Measurements from ENCODE around the gene MRFAP1.
A peak's percentile ranks its signal among the peaks of the same experiment; 100 is the strongest.
"Not testable (repeated sequence)": the region's sequence is repeated elsewhere in the genome, so short reads cannot be mapped to it uniquely, and the experiment has no call there.

MRFAP1 gene

DNA sequence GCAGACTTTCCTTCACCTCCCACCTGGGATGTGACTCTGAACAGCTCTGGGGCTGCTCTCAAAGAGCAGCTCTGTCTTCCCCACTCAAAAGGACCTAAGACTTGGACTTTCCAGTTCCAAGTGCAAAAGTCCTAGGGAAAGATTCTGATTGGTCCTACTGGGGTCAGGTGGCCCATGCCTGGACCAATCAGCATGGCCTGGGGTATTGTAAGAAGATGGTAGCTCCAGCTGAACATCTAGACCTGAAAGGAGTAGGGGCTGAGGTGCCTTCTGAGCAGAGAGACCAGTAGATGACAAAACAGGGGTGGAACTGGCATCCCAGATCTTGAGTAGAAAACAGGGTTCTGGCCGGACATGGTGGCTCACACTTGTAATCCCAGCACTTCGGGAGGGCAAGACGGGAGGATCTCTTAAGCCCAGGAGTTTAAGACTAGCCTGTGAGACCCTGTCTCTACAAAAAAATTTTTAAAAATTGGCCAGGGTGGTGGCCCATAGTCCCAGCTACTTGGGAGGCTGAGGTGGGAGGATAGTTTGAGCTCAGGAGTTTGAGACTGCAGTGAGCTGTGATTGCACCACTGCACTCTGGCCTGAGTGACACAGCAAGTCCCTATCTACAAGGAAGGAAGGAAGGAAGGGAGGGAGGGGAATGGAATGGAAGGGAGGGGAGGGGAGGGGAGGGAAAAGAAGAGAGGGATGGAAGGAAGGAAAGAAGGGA lies 27.4 kb upstream of the MRFAP1 start:
- DNase-seq: no peak

DNA sequence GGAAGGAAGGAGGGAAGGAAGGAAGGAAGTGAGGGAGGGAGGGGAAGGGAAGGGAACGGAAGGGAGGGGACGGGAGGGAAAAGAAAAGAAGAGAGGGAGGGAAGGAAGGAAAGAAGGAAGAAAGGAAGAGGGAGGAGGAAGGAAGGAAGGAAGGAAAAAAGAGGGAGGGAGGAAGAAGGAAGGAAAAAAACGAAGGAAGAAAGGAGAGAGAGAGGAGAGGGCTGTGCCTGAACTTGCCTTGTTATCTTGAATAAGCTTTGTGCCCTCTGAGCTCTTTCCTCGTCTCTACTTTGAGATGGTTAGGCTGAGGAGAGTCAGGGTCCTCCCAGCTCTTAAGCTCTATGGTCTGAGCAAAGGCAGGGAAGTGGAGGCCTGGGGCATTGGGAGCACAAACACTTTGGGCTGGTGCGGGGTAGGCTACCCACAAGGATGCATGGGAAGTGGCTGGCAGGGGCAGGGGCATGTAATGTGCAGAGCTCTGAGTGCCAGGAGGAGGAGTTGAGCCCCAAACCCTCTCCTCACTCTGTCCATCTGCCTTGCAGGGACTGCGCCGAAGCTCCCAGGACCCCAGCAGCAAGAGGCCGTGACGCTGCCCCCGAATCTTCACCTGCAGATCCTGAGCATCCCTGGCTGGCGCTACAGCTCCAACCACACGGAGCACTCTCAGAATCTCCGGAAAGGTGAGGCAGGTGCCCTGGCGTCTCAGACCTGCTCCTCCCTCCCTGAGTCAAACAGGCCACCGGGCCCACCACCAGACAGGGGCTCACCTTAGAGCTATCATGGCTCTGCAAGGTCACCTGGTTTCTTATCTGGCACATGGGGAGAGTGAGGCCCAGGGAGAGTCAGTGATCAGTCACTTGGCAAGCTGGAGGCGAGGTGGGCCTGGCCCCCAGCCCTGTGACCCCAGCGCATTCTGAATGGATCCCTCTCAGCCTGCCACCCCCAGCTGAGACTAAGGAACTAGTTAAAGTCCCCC lies 26.5 kb upstream of the MRFAP1 start:
- DNase-seq: no peak

DNA sequence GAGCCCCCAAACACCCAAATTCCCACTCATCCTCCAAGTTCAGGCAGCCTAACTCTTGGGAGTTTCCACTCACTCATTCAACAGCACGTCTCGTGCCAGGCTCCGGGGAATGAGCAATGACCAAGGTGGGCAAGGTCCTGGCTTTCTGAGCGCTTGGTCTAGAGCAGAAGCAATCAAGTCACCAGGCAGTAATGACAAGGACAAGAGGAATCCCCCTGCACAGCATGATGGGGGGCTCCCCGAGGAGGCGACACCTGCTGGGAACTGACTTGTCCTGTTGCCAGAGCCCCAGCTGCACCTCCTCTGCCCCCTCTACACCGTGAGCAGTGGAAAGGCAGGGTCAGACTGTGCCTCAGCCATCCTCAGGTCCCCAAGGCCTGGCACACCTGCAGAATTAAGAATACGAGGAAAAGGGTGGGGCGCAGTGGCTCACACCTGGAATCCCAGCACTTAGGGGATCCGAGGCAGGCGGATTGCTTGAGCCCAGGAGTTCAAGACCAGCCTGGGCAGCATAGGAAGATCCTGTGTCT lies 25.7 kb upstream of the MRFAP1 start:
- DNase-seq: no peak

DNA sequence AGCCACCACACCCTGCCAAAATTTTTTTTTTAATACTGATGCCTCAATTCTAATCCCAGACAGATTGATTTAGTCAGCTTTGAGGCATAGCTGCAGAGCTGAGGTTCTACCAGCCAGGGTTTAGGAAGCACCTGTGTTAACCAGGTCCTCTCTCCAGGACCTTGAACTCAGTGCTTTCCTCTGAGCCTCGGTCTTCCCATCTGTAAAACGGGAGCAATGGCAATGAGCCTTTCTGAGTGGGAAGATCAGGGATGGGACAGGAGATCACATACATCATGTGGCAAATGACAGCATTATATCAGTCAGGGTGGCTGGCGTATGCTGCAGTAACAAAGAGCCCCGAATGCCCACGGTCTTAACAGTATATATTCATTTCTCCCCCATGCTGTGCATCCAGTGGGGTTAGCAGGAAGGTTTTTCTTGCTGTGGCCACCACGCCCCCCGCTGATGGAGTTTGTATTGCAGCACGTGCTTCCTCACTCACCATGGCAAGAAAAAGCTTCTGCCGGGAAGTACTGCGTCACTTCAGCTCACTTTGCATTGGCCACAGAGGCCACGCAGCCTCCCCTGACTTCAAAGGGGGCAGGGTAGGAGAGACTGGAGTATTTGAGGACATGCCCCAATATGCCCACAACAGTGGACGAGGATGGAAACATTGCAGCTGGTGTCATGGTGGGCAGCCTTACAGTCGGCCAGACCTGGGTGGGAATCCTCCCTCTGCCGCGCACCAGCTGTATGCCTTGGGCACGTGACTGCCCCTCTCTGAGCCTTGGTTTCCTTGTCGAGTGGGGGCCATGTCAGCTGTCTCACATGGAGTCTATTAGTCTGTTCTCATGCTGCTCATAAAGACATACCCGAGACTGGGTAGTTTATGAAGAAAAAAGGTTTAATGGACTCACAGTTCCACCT lies 24.1 kb upstream of the MRFAP1 start:
- DNase-seq: no peak

DNA sequence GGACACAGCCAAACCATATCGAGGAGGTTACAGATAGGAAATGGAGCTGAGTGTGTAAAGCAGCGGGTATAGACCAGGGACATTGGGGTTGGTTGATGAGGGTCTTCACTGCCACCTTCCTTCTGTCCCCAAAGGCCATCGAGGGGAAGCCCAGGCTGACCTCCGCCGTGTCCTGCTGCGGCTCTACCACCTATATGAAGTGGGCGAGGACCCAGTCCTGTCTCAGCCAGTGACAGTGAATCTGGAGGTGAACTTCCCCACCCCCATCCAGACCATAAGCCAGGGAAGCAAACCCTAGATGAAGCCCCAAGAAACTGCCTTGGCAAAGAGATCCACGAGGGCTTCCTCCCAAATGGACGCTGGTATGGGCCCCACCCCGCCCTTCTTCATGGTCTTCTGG lies 23.2 kb upstream of the MRFAP1 start:
- no peak for DNase-seq

DNA sequence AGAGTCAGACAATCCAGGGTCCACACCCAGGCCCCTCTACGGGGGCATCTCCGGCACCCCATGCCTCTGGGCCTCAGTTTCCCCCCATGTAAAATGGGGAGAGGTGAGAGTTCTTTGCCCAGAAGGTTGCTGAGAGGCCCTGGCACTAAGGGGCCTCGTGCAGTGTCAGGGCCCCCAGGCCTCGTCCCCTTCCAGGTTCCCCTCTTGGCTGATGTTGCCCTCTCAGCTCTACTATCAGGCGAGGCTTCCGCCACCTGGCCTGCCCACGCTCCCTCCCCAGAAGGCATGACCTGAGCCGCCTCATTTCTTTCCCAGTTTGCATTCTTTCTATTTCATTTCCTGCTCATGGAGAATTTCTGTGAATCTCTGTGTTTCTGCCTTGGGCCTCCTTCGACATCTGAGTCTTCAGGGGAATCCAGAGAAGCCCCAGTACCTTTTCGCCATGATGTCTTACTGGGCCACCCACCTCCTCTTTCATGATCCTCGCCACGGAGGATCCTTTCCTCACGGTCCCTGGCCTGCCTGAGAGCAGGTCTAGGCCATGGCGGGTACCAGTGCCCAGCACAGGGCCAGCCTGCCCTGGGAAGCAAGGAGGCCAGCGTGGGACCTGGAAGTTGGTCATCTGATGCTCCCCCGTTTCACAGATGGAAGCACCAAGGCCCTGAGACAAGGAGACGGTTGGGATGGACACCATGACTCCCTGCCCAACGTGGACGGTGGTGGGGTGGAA lies 21.9 kb upstream of the MRFAP1 start:
- DNase-seq: no peak

DNA sequence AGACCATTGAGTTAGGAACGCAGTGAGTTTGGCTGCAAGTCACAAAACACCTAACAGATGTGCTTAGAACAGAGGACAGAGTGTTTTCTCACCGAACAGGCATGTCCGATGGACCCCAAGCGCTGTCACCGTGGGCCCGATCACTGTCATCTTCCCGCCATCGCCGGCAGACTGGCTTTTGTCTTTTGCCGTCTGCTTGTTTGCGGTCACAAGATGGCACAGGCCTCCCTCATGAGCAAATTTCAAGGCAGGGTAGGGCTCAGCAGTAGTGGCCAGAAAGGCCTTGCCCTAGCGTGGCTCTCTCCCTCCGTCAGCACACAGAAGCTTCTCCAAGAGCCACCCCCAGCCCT lies 21.4 kb upstream of the MRFAP1 start:
- no peak for DNase-seq

DNA sequence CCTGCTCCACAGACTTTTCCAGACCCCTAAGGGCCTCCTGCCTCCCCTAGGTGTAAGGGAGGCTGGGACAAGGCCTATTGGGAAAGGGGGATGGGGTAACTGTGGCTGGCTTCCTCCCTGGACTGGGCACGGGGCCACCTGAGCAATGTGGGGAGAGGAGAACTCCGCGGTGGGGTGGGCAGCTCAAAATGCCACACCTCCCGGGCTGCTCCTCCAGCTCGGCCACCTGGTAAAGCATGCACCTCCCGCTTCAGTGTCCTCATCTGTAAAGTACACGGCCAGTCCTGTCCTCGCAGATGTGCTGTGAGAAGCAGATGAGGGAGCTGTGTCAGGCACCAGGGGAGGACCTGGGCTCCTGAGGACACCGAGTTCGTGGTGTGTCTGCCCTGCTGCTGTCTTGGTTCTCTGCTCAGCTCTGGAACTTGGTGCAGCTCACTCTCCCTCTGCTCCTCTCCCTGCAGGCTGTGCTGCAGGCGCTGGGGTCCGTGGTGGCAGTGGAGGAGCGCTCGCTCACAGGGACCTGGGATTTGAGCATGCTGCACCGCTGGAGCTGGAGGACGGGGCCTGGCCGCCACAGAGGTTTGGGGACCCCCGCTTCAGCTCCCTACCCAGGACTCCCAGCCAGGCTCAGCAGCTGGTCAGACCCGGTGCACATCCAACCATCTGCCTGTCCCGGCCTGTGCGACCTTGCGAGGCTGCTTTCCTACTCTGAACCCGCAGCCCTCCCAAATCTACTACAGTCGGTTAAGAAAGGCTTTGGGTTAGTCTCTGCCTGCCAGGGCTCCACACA lies 20.8 kb upstream of the MRFAP1 start:
- no peak for DNase-seq

DNA sequence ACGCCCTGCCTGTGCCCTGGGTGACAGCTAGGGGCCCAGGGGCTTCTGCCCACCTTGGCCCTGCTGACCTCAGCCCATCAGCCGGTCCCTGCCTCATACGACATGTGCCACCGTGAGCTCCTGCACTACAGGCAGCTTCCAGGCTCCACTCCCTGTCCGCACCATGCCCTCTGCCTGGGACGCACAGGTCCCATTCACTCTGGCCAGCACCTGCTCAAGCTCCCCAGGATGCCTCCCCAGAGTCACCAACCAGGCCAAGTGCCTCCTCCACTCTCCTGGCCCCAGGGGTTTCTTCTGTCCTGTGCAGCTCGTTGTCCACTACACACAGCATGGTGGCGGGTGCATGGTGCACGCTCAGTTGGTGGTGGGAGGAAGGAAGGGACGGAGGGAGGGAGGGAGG lies 20.2 kb upstream of the MRFAP1 start:
- no peak for DNase-seq

DNA sequence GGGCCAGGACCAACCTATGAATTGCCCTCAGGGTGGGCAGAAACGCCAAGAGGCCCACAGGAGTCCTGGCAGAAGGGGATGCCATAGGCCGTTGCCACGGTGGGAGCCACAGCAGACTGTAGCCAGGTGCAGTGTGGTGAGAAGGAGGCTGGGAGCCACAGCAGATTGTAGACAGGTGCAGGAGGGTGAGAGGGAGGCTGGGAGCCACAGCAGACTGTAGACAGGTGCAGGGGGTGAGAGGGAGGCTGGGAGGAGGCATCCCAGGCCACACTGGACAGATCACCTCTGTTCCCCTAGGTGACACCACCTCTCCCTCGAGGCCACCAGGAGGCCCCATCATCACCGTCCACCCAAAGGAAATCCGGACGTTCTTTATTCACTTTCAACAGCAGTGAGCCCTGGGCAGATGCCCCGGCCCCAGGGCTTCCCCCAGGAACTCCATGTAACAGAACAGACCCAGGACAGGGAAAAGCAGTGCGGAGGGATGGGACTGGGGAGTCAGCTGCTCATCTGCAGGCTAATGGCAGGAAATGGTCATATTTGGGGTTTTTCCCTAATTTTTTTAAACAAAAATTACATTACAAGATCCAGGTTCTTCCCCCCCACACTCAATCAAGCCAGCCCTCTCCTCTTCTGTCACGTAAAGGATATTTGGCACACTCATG lies 19.5 kb upstream of the MRFAP1 start:
- no peak for DNase-seq

DNA sequence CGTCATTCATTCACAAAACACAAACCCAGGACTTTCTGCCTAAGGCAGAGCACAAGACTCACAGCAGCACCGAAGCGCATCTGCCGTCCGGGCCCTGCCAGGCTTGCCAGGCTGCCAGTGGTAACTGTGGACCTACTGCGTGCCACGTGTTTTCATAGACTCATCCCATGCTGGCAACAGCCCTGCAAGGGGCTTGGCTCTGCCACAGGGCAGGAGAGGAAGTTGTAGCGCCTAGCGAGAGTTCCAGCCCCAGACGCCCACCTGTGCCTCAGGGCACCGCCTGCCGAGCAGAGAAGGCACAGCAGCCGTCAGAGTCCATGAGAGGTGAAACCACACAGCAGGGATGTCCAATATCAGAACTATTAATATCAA lies 18.9 kb upstream of the MRFAP1 start:
- no peak for DNase-seq

DNA sequence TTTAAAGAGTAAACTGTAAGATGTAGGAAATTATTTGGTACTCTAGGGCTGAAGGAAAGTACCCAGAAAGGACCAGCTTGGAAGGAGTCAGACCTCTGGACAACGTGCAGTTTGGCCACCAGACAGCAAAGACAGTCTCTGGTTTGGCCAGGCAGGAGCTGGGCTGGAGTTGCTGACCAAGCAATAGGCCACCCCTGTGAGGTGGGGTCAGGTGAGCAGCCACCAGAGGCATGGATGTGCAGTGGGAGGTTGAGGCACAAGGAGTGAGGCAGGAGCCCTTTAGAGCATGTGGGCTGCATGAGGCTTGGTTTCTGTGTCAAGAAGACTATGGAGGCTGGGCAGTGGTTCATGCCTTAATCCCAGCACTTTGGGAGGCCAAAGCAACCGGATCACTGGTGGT lies 17.7 kb upstream of the MRFAP1 start:
- DNase-seq: no peak

DNA sequence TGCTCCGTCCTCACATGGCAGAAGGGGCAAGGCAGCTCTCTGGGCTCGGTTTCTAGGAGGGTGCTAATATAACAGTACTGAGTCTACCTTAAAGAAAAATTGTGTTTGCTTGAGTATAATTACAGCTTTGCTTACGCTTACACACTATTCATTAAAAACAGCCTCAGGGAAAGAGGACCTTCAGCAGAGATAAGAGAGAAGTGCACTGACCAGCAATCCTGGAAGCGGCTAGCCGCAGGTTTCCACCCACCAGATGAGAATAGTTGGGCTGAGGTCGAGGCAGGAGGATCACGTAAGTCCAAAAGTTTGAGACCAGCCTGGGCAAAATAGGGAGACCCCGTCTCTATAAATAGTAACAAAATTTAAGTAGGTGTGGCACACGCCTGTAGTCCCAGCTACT lies 15.2 kb upstream of the MRFAP1 start:
- no peak for DNase-seq

DNA sequence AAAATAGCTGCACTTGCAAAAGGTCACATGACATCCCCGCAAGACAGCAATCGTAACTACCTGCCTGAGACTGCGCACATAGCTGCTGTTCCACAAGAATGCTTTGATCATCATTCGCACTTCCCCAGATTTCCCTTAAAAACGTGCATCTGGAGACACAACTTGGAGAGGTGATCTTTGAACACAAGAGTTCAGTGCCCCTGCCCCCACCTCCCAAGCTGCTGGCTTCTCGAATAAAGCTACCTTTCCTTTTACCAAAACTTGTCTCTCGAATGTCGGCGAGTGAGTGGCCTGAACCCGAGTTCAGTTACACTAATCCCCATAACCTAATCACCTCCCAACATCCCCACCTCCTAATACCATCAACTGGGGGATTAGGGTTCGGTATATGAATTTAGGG lies 14.4 kb upstream of the MRFAP1 start:
- no peak for DNase-seq

DNA sequence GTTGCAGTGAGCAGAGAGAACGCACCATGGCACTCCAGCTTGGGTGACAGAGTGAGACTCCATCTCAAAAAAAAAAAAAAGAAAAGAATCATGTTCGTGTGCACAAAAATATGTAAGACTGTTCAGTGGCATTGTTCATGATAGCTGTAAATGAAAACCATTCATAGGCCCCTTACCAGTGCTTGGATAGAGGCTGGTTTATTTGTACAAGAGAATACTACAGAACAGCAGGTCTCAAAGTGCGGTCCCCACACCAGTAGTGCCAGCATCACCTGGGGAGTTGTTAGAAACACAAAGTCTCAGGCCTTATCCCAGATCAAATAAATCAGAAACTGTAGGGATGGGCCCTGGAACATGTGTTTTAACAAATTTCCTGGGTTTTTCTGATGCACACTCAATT lies 12.7 kb upstream of the MRFAP1 start:
- DNase-seq: no peak

DNA sequence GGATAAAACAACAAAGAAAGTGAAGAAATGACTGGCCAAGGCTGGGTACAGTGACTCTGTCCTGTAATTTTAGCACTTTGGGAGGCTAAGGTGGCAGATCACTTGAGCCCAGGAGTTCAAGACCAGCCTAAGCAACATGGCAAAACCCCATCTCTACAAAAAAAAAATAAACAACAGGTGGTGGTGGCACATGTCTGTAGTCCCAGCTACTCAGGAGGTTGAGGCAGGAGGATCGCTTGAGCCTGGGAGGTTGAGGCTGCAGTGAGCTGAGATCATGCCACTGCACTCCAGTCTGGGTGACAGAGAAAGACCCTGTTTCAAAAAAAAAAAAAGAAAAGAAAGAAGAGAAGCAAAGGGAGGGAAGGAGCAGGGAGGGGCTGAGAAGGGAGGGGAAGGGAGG lies 12.0 kb upstream of the MRFAP1 start:
- DNase-seq: not testable (repeated sequence)

DNA sequence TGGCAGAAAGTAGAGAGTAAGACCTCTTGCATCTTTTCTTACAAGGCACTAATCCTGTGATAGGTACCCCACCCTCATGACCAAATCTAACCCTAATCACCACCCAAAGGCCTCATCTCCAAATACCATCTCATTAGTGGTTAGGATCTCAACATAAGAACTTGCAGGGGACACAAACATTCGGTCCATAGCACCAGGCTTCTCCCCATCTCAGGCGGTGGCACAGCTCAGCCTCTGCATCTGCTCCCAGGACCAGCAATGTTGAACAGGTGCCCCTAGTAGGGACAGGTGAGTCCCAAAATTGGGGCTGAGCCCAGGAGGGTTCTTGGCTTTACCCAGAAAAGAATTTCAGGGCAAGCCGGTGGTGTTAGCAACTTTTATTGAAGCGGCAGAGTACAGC lies 8.4 kb upstream of the MRFAP1 start:
- DNase-seq: no peak

DNA sequence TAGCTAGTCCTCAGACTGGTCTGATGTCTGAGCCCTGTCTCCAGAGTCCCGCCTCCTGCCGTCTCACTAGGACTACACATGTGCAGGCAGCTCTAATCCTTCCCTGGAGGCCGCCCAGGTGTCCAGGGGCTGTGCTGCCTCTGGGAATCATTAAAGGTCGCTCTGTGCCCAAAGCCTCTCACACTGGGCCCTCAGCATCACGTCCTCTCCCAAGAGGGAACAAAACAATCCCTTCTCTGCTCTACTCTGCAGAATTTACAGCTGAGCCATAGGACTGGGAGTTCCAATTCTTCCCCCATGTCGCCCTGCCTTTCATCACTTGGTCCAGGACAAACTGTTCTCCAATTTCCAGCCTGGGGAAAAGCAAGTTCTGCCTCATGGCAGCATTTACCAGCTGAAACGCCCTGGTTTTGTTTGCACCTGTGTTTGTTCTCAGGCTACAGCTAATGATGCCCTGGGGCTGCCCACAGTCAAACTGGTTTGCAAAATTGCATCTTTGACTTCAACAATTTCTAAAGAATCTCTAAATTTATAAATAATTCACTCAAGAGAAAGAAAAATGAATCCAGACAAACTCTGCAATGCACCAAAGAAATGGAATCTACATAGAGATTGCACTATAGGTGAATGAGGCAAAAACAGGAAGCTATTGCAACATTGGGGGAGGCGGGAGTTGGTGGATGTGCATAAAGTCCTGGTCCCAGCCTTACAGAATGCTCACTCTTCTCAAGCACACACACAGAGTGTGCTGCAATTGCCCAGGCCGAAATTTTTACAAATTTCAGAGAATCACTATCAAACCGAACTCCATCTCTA lies 7.2 kb upstream of the MRFAP1 start:
- peak in 1 of 2 donors; percentile 26 for DNase-seq

DNA sequence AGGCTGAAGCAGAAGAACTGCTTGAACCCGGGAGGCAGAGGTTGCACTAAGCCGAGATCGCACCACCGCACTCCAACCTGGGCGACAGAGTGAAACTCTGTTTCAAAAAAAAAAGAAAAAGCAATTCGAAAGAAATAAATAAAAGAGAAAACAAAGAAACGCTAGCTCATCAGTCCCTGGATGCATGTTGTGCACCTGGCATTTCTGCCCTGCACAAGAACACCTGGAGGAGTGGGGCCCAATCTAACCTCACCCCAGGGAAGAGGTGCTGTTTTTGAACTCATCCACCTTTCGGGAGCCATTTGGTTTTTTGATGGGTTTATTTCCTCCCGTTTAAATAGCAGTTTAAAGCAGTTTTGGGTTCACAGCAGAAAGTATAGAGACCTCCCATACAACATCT lies 5.7 kb upstream of the MRFAP1 start:
- DNase-seq: no peak

DNA sequence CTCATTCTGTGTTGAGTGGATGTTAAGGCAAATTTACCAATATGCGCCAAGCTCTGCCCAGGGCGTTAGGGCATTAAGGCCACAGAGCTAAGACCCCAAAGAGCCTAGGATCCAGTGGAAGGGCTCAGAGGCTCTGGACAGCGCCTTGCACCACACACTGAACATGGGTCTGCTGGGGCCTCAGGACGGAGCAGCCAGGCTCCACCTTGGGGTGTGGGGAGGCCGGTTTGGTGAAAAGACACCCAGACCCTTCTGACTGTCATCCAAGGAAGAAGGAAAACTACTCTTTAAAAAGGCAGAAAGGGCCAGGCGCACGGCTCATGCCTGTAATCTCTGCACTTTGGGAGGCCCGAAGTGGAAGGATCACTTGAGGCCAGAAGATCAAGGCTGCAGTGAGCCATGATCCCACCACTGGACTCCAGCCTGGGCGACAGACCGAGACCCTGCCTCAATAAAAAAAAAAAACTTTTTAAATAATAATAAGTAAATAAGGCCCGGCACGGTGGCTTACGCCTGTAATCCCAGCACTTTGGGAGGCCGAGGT lies 1.3 kb upstream of the MRFAP1 start:
- DNase-seq: no peak
